GM19035 (cell line): ENCODE results near the gene DXO.
"Not testable (repeated sequence)": the region's sequence is repeated elsewhere in the genome, so short reads cannot be mapped to it uniquely, and the experiment has no call there.

Experiments used
- ATAC-seq: cut with Tn5 transposase; IDR thresholded peaks from one replicate; pipeline ENCODE4 v1.9.1; 2021; ENCODE audit not compliant: unreplicated experiment

The DXO gene

DNA sequence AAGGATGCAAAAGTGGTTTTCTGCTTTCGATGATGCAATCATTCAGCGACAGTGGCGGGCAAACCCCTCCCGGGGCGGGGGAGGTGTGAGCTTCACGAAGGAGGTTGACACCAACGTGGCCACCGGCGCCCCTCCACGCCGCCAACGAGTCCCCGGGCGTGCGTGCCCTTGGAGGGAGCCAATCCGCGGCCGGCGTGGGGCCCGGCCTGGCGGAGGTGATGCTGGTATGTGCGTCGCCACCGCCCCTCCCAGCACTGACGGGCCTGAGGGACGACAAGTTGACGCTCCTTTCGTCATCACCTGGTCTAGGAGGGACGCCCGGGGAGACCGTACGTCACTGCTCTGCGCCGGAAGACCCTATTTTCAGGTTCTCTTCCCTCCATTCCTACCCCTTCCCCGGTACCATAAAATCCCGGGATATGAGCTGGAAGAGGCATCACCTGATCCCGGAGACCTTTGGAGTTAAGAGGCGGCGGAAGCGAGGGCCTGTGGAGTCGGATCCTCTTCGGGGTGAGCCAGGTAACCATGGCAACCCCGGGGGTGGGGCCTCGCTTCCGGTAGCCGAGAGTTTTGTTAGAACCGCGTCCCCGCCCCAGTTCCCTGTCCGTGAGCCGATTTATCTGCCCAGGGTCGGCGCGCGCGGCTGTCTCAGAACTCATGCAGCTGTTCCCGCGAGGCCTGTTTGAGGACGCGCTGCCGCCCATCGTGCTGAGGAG is at the start of gene DXO:
TSS of gene DXO (minus strand) at position 146 of the 716 bp plus-strand sequence. CDS start 463 bp downstream, outside the sequence.
- peak; percentile 91 for ATAC-seq

DNA sequence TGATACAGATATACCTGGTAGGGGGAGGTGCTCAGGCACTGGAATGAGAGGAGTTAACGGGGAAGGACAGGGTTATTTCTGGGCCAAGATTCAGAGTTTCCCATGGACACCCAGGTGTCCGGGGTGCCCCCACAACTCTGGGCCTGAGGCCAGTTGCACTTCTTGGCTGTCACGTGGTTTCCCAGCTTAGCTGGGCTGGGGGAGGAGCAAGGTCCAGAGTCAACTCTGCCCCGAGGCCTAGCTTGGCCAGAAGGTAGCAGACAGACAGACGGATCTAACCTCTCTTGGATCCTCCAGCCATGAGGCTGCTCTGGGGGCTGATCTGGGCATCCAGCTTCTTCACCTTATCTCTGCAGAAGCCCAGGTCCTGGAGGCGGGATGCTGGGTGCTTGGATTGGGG is 42.6 kb upstream of the DXO start, which contains the start of gene C4B:
TSS of gene C4B (plus strand) at position 249 of the 400 bp plus-strand sequence. CDS start at position 300, 51 bp downstream.
- not testable (repeated sequence) for ATAC-seq

DNA sequence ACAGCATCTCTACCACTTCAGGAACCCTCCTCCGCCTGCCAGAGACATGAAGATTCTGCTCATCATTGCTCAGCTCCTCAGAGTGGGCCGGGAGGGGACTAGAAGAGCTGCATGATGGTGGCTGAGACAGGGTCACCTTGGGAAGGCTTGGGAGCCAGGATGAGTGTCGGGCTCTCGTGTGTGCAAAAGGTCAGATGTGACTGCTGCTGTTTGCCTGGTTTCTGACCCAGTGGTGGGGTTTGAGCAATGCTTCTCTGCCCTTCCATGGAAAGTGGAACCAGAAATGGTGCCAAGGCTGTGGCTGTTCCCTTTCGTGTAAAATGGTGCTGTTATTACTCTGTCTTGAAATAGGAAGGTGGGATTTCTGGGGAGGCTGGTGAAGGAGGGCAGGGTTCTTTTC is 41.8 kb upstream of the DXO start:
- not testable (repeated sequence) for ATAC-seq

DNA sequence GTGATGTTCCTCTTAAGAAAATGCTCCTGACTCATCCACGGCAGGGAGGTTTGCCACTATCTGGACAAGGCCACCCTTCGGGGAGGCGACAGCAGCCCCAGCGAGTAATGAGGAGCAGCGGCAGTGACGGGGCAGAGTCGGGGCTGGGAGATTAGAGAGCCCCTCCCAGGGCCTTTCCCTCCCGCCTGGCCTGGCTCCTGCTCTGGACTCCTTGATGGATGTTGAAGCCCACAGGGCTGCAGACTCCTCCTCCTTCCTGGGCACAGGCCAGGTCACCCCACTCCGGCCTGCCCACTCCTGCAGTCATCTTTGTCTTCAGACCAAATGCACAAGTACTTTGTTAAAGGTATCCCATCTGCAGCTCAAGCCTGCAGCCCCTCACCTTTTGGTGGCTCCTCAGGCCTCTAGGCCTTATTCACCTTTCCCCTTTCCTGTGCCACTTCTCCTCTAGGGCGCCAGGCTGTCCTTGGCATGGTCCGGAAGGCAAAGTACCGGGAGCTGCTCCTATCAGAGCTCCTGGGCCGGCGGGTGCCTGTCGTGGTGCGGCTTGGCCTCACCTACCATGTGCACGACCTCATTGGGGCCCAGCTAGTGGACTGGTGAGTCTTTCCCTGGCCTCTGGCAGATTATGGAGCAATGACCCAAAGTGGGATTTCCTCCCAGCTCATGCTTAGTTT is 41.1 kb upstream of the DXO start:
- not testable (repeated sequence) for ATAC-seq

DNA sequence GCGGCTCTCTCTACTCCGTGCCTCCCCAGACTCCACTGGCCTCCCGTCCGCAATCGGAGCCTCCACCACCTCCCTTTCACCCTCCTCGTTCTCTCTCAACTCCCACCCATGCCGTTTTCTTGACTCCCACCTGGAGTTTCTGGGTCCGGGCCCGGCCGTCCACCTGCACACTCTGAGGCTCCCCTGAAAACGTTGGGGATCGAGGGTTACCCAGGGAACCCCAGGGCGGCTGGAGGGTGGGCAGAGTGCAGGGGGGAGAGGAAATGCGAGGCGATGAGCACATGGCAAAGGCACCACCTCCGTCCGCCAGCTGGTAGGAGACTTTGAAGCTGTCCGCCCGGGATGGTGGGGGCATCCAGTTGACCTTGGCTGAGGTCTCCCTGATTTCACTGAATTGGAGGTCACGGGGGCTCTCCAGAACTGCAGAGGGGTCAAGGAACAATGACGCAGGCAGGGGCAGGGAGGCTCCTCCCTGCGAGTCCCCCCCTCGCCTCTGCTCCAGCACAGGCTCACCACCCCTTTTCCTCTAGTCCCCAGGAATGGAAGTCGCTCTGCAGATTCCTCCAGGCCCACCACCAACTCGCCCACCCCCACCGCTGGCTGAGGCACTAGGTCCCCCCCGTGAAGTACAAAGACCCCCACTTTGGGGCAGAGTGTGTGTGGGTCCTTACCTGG is 39.1 kb upstream of the DXO start:
- ATAC-seq, result not testable (repeated sequence)

DNA sequence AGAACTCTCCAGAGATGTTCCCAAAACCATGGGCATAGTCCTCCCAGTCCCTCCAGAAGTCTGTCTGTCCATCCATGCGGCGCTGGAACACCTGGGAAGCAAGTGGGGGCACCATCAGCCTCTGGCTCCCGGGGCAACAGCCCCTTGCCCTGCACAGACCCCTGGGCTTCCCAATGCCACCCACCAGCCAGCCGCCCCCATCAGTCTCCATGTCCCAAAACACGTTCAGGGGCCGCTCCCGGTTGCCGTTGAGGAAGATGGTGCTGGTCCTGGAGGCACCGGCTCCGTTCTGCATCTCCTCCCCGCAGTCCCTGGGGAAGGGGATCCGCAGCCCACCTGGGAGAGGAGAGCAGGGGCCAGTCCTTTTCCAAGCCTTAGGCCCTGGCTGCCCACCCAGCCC is 37.6 kb upstream of the DXO start:
- ATAC-seq, result not testable (repeated sequence)

DNA sequence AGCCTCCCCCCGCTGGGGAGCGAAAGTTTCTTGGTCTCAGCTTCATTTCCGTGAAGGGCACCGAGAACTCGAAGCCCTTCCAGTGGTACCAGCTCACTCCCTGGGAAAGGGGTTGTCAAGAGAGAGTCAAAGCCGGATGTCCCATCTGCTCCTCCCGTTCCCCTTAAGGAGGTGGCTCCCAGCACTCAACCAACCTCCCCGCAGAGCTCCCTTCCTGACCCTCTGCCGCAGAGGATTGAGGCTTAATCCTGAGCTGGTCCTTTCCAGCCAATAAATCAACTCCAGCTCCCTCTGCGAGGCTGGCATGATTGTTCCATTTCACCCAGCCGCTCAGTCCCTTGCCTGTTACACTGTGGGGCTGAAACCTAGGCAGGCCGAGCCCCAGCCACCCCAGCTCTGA is 36.7 kb upstream of the DXO start:
- ATAC-seq, result not testable (repeated sequence)

DNA sequence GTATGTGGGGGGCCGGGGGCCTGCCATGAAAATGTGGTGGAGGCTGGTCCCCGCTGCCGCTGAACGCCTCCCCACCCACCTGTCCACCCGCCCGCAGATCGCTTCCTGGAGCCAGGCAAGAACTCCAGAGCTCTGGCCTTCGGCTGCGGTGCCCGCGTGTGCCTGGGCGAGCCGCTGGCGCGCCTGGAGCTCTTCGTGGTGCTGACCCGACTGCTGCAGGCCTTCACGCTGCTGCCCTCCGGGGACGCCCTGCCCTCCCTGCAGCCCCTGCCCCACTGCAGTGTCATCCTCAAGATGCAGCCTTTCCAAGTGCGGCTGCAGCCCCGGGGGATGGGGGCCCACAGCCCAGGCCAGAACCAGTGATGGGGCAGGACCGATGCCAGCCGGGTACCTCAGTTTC is 36.1 kb upstream of the DXO start:
- ATAC-seq, result not testable (repeated sequence)

DNA sequence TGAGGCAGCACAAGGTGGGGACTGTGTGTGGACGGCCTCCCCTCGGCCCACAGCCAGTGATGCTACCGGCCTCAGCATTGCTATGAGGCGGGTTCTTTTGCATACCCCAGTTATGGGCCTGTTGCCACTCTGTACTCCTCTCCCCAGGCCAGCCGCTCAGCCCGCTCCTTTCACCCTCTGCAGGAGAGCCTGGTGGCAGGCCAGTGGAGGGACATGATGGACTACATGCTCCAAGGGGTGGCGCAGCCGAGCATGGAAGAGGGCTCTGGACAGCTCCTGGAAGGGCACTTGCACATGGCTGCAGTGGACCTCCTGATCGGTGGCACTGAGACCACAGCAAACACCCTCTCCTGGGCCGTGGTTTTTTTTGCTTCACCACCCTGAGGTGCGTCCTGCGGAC is 35.1 kb upstream of the DXO start:
- not testable (repeated sequence) for ATAC-seq

DNA sequence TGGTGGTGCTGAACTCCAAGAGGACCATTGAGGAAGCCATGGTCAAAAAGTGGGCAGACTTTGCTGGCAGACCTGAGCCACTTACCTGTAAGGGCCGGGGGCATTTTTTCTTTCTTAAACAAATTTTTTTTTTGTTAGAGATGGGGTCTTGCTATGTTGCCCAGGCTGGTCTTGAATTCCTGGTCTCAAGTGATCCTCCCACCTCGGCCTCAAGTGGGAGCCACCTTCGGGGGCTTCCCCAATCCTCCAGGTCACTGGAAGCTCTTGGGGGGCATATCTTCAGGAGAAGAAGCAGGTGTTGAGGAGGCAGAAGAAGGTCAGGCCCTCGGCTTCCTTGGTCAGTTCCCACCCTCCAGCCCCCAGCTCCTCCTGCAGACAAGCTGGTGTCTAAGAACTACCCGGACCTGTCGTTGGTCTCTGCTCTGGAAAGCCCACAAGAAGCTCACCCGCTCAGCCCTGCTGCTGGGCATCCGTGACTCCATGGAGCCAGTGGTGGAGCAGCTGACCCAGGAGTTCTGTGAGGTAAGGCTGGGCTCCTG is 34.1 kb upstream of the DXO start:
- not testable (repeated sequence) for ATAC-seq

DNA sequence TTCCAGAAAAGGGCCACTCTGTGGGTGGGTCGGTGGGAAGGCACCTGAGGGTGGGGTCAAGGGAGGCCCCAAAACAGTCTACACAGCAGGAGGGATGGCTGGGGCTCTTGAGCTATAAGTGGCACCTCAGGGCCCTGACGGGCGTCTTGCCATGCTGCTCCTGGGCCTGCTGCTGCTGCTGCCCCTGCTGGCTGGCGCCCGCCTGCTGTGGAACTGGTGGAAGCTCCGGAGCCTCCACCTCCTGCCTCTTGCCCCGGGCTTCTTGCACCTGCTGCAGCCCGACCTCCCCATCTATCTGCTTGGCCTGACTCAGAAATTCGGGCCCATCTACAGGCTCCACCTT is 33.6 kb upstream of the DXO start:
- not testable (repeated sequence) for ATAC-seq

DNA sequence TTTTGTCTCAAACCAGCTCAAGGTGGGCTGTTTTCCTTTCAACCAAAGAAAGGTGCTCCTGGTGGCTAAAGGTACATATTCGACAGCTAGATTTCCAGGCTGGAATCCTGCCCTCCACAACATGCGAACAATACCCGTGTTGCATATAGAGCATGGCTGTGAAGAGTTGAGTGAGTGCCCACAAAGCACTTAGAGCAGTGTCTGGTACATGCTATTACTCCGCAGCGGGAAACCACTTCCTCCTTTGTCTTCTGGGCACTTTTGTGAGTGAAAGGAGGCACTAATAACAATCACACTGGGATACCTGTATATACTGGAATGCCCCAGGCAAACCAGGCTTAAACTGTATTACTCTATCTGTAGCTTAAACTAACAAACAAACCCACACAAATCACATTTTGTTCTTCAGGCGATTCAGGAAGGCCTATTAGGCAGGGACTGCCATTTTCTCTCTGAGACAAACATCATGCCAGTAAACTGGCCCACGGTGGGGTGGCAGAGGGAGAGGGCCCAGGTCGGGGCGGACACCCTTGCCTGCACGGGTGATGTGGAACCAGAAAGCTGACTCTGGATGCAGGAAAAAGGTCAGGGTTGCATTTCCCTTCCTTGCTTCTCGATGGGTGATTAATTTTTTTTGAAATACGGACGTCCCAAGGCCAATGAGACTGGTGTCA is 33.1 kb upstream of the DXO start:
- not testable (repeated sequence) for ATAC-seq

DNA sequence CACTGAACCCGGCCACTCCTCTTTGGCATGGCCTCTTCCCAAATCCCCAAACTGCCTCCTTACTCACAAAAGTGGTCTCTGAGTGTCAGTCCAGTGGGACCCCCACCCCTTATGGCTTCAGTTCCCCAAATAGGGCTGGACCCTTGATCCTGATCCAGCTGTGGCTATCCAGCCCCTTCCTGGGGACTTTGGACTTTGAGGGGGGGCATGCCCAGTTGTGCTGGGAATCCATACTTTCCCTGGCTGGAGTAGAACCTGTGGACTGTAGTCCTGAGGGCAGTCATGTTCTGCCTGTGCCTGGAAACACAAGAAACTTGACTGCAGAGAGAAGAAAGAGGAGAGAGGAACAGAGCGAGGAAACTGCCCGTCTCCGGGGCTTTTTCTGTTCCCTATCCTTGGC is 32.5 kb upstream of the DXO start:
- ATAC-seq, result not testable (repeated sequence)

DNA sequence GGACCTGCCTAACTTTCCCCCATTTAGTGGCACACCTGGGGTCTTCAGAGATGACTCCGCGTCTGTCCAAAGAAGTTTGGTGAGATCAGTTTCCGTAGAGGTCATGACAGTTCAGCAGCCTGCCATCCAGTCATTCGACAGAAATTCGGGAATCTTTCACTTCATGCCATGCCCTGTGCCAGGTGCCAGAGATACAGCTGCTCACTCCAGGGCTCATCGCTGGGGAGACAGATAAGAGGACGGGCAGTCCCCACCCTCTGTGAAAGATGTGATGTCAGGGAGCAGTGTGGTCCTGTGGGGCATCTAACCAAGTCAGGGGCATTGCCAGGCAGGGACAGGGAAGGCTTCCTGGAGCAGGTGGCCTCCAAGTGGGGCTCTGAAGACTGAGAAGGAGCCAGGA is 31.4 kb upstream of the DXO start:
- not testable (repeated sequence) for ATAC-seq

DNA sequence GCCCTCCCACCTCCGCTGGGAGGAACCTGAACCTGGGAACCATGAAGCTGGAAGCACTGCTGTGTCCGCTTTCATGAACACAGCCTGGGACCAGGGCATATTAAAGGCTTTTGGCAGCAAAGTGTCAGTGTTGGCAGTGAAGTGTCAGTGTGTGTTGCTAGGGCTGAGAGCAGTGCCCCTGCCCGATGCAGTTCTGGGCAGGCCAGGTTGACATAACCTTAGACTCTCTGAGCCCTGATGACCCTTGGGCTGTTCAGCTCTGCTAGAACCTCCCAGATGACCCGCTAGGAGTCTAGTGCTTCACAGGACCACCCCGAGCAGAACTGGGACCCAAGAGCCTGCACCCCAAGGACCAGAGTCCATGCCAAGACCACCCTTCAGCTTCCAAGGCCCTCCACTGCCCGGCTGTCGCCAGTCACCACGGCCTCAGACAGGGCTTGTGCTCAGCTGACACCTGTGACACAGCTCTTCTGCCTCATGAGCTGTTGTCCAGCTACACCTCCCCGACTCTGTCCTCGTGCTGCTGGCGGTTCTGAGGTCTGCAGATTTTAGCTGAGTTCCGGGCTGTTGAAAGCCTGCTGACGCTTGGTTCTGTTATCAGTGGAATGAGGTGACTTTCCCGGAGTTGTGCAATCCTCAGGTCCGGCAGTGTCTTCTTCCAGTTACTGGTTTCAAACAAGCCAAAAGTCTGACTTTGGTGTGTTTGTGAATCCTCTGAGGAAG is 30.8 kb upstream of the DXO start:
- not testable (repeated sequence) for ATAC-seq

DNA sequence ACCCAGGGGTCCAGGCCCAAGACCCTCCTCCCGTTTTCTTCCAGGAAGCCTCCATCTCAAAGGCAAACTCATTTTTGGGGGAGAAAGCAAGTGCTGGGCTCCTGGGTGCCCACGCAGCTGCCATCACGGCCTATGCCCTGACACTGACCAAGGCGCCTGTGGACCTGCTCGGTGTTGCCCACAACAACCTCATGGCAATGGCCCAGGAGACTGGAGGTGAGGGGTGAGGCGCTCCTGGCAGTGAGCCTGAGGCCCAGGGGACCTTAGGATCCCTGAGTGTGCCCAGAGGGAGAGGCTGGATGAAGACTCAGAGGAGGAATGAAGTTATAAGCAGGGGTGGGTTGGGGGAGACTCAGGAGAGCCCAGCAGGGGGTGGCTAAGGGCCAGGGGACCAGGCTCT is 24.4 kb upstream of the DXO start:
- not testable (repeated sequence) for ATAC-seq

DNA sequence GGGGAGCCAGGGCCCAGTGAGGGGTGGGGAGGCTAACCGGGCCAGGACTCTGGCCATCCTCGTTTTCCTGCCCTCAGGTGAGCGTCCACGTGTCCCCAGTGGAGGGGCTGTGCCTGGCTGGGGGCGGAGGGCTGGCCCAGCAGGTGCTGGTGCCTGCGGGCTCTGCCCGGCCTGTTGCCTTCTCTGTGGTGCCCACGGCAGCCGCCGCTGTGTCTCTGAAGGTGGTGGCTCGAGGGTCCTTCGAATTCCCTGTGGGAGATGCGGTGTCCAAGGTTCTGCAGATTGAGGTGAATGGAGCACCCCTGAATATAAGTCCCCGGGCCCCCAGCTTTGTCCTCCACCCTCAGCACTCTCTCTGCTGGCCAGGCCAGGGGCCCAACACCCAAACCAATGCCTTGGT is 22.5 kb upstream of the DXO start:
- not testable (repeated sequence) for ATAC-seq

DNA sequence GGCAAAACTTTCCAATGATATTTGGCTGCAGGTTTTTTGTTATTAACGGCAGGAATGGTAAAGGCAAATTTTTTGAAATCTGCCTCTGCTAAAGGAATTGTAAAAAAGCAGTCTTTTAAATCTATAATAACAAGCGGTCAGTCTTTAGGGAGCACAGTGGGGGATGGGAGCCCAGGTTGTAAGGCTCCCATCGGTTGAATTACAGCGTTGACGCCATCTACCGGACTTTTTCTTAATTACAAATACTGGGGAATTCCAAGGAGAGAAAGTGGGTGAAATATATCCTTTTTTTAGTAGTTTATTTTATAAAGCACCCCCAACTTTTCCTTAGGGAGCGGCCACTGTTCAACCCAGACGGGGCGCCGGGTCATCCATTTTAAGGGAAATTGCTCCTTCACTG is 17.4 kb upstream of the DXO start:
- not testable (repeated sequence) for ATAC-seq

DNA sequence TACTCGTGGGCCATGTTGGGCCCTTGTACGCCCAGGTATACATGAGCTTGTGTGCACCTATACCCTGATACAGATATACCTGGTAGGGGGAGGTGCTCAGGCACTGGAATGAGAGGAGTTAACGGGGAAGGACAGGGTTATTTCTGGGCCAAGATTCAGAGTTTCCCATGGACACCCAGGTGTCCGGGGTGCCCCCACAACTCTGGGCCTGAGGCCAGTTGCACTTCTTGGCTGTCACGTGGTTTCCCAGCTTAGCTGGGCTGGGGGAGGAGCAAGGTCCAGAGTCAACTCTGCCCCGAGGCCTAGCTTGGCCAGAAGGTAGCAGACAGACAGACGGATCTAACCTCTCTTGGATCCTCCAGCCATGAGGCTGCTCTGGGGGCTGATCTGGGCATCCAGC is 9.8 kb upstream of the DXO start, which contains the start of gene C4A:
TSS of gene C4A (plus strand) at position 314 of the 400 bp plus-strand sequence. CDS start at position 365, 51 bp downstream.
- ATAC-seq, result not testable (repeated sequence)

DNA sequence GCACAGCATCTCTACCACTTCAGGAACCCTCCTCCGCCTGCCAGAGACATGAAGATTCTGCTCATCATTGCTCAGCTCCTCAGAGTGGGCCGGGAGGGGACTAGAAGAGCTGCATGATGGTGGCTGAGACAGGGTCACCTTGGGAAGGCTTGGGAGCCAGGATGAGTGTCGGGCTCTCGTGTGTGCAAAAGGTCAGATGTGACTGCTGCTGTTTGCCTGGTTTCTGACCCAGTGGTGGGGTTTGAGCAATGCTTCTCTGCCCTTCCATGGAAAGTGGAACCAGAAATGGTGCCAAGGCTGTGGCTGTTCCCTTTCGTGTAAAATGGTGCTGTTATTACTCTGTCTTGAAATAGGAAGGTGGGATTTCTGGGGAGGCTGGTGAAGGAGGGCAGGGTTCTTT is 9.1 kb upstream of the DXO start:
- ATAC-seq, result not testable (repeated sequence)
